Osteocyte (in vitro differentiated cells): ENCODE measurements around the gene CISD1. TPM values are rescaled to one million over a fixed set of nuclear protein-coding genes. Genes with fewer than 3 reads are reported as not detected.
"Not testable (repeated sequence)": the region's sequence is repeated elsewhere in the genome, so short reads cannot be mapped to it uniquely, and the experiment has no call there.

Experiments used
- DNase-seq: peaks from one replicate; pipeline ENCODE4 v3.0.0; 2021; ENCODE audit warnings: mixed read lengths; ENCODE audit not compliant: unreplicated experiment; ENCODE audit errors: extremely low spot score
- H3K27ac Mint-ChIP-seq: one replicate; pipeline ENCODE4 v1.8.0; 2021; ENCODE audit warnings: mild to moderate bottlenecking, mixed read lengths; ENCODE audit not compliant: unreplicated experiment
- H3K27me3 Mint-ChIP-seq: one replicate; pipeline ENCODE4 v1.8.0; 2021; ENCODE audit warnings: mixed read lengths; ENCODE audit not compliant: unreplicated experiment
- H3K36me3 Mint-ChIP-seq: one replicate; pipeline ENCODE4 v1.8.0; 2021; ENCODE audit warnings: mixed read lengths; ENCODE audit not compliant: unreplicated experiment
- H3K4me1 Mint-ChIP-seq: one replicate; pipeline ENCODE4 v1.8.0; 2021; ENCODE audit warnings: mixed read lengths; ENCODE audit not compliant: unreplicated experiment
- H3K4me3 Mint-ChIP-seq: one replicate; pipeline ENCODE4 v1.8.0; 2021; ENCODE audit warnings: mild to moderate bottlenecking, moderate library complexity, mixed read lengths; ENCODE audit not compliant: unreplicated experiment
- H3K9me3 Mint-ChIP-seq: one replicate; pipeline ENCODE4 v1.8.0; 2021; ENCODE audit warnings: mixed read lengths; ENCODE audit not compliant: unreplicated experiment
- CTCF ChIP-seq: fragments of 200-600 bp; sonication (generic); IDR thresholded peaks from 2 replicates; pipeline ENCODE4 v1.5.0; 2021; ENCODE audit warnings: antibody characterized with exemption, mild to moderate bottlenecking, moderate library complexity
- total RNA-seq: library from RNA; stranded (reverse); gene quantifications from 2 replicates; pipeline ENCODE4 v1.2.1, GENCODE V29; 2021

Gene CISD1
- total RNA-seq, 1 donor from 2014 or later: 29.9 TPM

GRCh38 chr10:58237014-58237834 lies 31.7 kb upstream of the CISD1 start:
- H3K4me3 Mint-ChIP-seq: no peak overlapping the region
- no peaks in the 10 kb centered on the region for H3K9me3 Mint-ChIP-seq
- no peaks in the 10 kb centered on the region for H3K27me3 Mint-ChIP-seq
- peaks cover 52% of the 10 kb centered on the region for H3K4me1 Mint-ChIP-seq
- TF ChIP-seq CTCF: no peak
- H3K27ac Mint-ChIP-seq: peak overlapping the region; percentile 74
- DNase-seq: no peak
- peaks cover 37% of the 10 kb centered on the region for H3K36me3 Mint-ChIP-seq

- Mint-ChIP-seq H3K27me3 (no peaks in the 10 kb centered on the region), H3K36me3 (peaks cover 18% of the 10 kb centered on the region), H3K4me3 (no peak overlapping the region), H3K9me3 (no peaks in the 10 kb centered on the region), H3K27ac (peak overlapping the region; percentile 85), H3K4me1 (peaks cover 54% of the 10 kb centered on the region)
- no peak for TF ChIP-seq CTCF
- no peak for DNase-seq
Observed at GRCh38 chr10:58239561-58240169, 29.3 kb upstream of the CISD1 start.

- peak overlapping the region; percentile 34 for H3K4me3 Mint-ChIP-seq
- H3K27me3 Mint-ChIP-seq: no peaks in the 10 kb centered on the region
- H3K27ac Mint-ChIP-seq: peak overlapping the region; percentile 85
Observed at GRCh38 chr10:58240531-58240930, 28.4 kb upstream of the CISD1 start.

GRCh38 chr10:58241346-58241745 lies 27.6 kb upstream of the CISD1 start:
- Mint-ChIP-seq H3K27ac (peak overlapping the region; percentile 85), H3K36me3 (peaks cover 3% of the 10 kb centered on the region), H3K27me3 (no peaks in the 10 kb centered on the region), H3K4me1 (peaks cover 54% of the 10 kb centered on the region), H3K4me3 (no peak overlapping the region), H3K9me3 (no peaks in the 10 kb centered on the region)
- TF ChIP-seq CTCF: no peak
- no peak for DNase-seq

More at GRCh38 chr10:58240531-58240930, 28.4 kb upstream of the CISD1 start:
- Mint-ChIP-seq H3K9me3 (no peaks in the 10 kb centered on the region), H3K36me3 (peaks cover 9% of the 10 kb centered on the region), H3K4me1 (peaks cover 54% of the 10 kb centered on the region)
- no peak for TF ChIP-seq CTCF
- DNase-seq: no peak

GRCh38 chr10:58243269-58243668 lies 25.7 kb upstream of the CISD1 start:
- no peak for TF ChIP-seq CTCF
- no peaks in the 10 kb centered on the region for H3K27me3 Mint-ChIP-seq
- H3K9me3 Mint-ChIP-seq: no peaks in the 10 kb centered on the region
- no peak overlapping the region for H3K4me3 Mint-ChIP-seq
- no peak for DNase-seq
- peaks cover 35% of the 10 kb centered on the region for H3K4me1 Mint-ChIP-seq
- H3K27ac Mint-ChIP-seq: no peak overlapping the region
- peaks cover 3% of the 10 kb centered on the region for H3K36me3 Mint-ChIP-seq

- not testable (repeated sequence) for H3K4me3 Mint-ChIP-seq, H3K9me3 Mint-ChIP-seq, H3K27me3 Mint-ChIP-seq, H3K27ac Mint-ChIP-seq, DNase-seq, H3K36me3 Mint-ChIP-seq
- peaks cover 32% of the 10 kb centered on the region for H3K4me1 Mint-ChIP-seq
Observed at GRCh38 chr10:58243801-58244200, 25.2 kb upstream of the CISD1 start.

- H3K4me1 Mint-ChIP-seq: peaks cover 30% of the 10 kb centered on the region
- not testable (repeated sequence) for H3K9me3 Mint-ChIP-seq, H3K27me3 Mint-ChIP-seq, DNase-seq, H3K36me3 Mint-ChIP-seq, H3K4me3 Mint-ChIP-seq, H3K27ac Mint-ChIP-seq
Observed at GRCh38 chr10:58244242-58244641, 24.7 kb upstream of the CISD1 start.
